ENCODE measurements around the gene SMIM26. TPM values are rescaled to one million over a fixed set of nuclear protein-coding genes. Genes with fewer than 3 reads are reported as not detected.

The SMIM26 gene
- total and polyA plus RNA-seq, 11 donors = 80.1 to 274 (median 111) TPM

DNA sequence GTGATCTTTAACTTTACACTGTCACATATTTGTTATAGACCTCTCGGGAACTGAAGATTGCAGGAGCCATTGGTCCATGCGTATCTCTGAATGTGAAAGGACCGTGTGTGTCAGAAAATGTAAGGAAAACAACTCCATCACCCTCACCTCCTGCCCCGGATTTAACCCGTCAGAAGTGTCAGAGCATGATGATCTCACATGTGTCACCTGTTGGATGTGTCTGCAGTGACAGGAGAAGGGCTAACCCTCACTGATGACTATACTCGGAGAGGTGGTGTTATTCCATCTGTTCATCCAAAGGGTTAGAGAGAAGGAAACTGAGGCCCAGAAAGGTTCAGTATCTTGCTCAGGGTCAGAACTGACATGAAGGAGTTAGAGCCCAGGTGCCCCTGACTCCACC, 34.6 kb upstream of the SMIM26 start:
- no peak for DNase-seq
- no peak for ATAC-seq
- 78 to 95% (median 91%) methylated on average over 6 of the region's 6 CpGs for WGBS, 4 donors
- intact Hi-C loops (cut with DNase I) = no loop called here
- no peaks in the 10 kb centered on the region for H3K4me1 ChIP-seq
- peaks cover 0 to 97% (median 90%) of the 10 kb centered on the region in 9 donors for H3K36me3 ChIP-seq
- no peak for TF ChIP-seq POLR2A (IDR thresholded peaks at IDR 0.05)
- H3K27ac ChIP-seq = no peak overlapping the region
- no peaks in the 10 kb centered on the region for H3K9me3 ChIP-seq
- H3K27me3 ChIP-seq = no peaks in the 10 kb centered on the region
- H3K4me3 ChIP-seq = no peak overlapping the region

- no peak for ATAC-seq
- peaks cover 0 to 97% (median 83%) of the 10 kb centered on the region in 9 donors for H3K36me3 ChIP-seq
Measured at GRCh38 chr20:18533491-18533890, 33.7 kb upstream of the SMIM26 start.

GRCh38 chr20:18533978-18534644, 33.1 kb upstream of the SMIM26 start:
- no peaks in the 10 kb centered on the region for H3K4me1 ChIP-seq

More at GRCh38 chr20:18533491-18533890, 33.7 kb upstream of the SMIM26 start:
- no peak for TF ChIP-seq POLR2A (IDR thresholded peaks at IDR 0.05)
- TF ChIP-seq, protein P1, sequence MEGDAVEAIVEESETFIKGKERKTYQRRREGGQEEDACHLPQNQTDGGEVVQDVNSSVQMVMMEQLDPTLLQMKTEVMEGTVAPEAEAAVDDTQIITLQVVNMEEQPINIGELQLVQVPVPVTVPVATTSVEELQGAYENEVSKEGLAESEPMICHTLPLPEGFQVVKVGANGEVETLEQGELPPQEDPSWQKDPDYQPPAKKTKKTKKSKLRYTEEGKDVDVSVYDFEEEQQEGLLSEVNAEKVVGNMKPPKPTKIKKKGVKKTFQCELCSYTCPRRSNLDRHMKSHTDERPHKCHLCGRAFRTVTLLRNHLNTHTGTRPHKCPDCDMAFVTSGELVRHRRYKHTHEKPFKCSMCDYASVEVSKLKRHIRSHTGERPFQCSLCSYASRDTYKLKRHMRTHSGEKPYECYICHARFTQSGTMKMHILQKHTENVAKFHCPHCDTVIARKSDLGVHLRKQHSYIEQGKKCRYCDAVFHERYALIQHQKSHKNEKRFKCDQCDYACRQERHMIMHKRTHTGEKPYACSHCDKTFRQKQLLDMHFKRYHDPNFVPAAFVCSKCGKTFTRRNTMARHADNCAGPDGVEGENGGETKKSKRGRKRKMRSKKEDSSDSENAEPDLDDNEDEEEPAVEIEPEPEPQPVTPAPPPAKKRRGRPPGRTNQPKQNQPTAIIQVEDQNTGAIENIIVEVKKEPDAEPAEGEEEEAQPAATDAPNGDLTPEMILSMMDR (IDR thresholded peaks at IDR 0.05) = no peak
- H3K27me3 ChIP-seq = no peaks in the 10 kb centered on the region
- intact Hi-C loops (cut with DNase I) = no loop called here
- H3K9me3 ChIP-seq = no peaks in the 10 kb centered on the region
- no peak for DNase-seq
- WGBS, 4 donors = 63 to 100% (median 68%) methylated on average over 1 of the region's 1 CpG
- no peaks in the 10 kb centered on the region for H3K4me1 ChIP-seq
- no peak overlapping the region for H3K27ac ChIP-seq
- H3K4me3 ChIP-seq = no peak overlapping the region

GRCh38 chr20:18537651-18538050, 29.6 kb upstream of the SMIM26 start:
- TF ChIP-seq, protein P1 (IDR thresholded peaks at IDR 0.05) = no peak
- TF ChIP-seq POLR2A (IDR thresholded peaks at IDR 0.05) = no peak
- intact Hi-C loops (cut with DNase I) = no loop called here
- WGBS, 4 donors = 97 to 99% (median 98%) methylated on average over 2 of the region's 2 CpGs

More at GRCh38 chr20:18533978-18534644, 33.1 kb upstream of the SMIM26 start:
- Histone ChIP-seq H3K9me3 (no peaks in the 10 kb centered on the region), H3K27ac (no peak overlapping the region), H3K27me3 (no peaks in the 10 kb centered on the region), H3K4me3 (no peak overlapping the region), H3K36me3 (peaks cover 0 to 96% (median 81%) of the 10 kb centered on the region in 9 donors)
- no peak for DNase-seq
- ATAC-seq = no peak
- intact Hi-C loops (cut with DNase I) = no loop called here
- 84 to 91% (median 86%) methylated on average over 6 of the region's 6 CpGs for WGBS, 4 donors
- no peak for TF ChIP-seq POLR2A (IDR thresholded peaks at IDR 0.05)
- TF ChIP-seq, protein P1 (IDR thresholded peaks at IDR 0.05) = no peak

More at GRCh38 chr20:18537651-18538050, 29.6 kb upstream of the SMIM26 start:
- Histone ChIP-seq H3K4me1 (no peaks in the 10 kb centered on the region), H3K27ac (no peak overlapping the region), H3K4me3 (no peak overlapping the region), H3K27me3 (no peaks in the 10 kb centered on the region), H3K36me3 (peaks cover 0 to 92% (median 77%) of the 10 kb centered on the region in 9 donors), H3K9me3 (no peaks in the 10 kb centered on the region)
- DNase-seq (no peak), ATAC-seq (no peak)
